HepG2 (cell line): ENCODE measurements around the gene COA4. TPM values are rescaled to one million over a fixed set of nuclear protein-coding genes. Genes with fewer than 3 reads are reported as not detected.

Source experiments
- ATAC-seq: fragments of 200-7000 bp; cut with Tn5 transposase; 3 replicates; pipeline ENCODE4 v1.9.1; 2020; ENCODE audit warnings: mild to moderate bottlenecking, moderate library complexity
- BruUV-seq: library from RNA; stranded (reverse); fragments of 400-500 nt; replicated peaks from 2 replicates; lab custom pipeline; 2021; lab: Mats Ljungman, UMichigan
- CTCF ChIA-PET: fragments of 300-600 bp; formaldehyde crosslinking; extraction: SDS; loops from one replicate; lab custom pipeline; 2021; ENCODE audit warnings: low total read pairs, inconsistent platforms, low intra/inter-chr PET ratio; lab: Yijun Ruan, JAX
- POLR2A ChIA-PET: fragments of 350-600 bp; sonication (Branson Sonifier 250); formaldehyde crosslinking; loops from one replicate; lab custom pipeline; 2020; ENCODE audit warnings: antibody characterized with exemption, inconsistent platforms; lab: Yijun Ruan, JAX
- DNase-seq: peaks from one replicate; pipeline ENCODE4 v3.0.0-alpha.2; 2015; ENCODE audit warnings: low spot score
- FAIRE-seq: peaks from 3 replicates; lab custom pipeline; 2011; peaks lifted over from hg19 to GRCh38; lab: Jason Lieb, UNC
- H2AFZ ChIP-seq: one replicate; pipeline ENCODE4 v1.6.1; 2011; ENCODE audit warnings: low read length, inconsistent platforms
- H3K27ac ChIP-seq: fragments of 300-600 bp; 3 replicates; pipeline ENCODE4 v1.8.0; 2011; ENCODE audit warnings: mixed run types, mild to moderate bottlenecking, mixed read lengths, low read length, inconsistent platforms; ENCODE audit not compliant: insufficient read depth; ENCODE audit errors: extremely low read length
- H3K27me3 ChIP-seq, 2 experiments: fragments of 200-600 bp in 1 of 2; 2 replicates in 1 of 2; 3 replicates in 1 of 2; pipeline versions ENCODE4 v1.6.0 to v1.8.0; 2011; ENCODE audit warnings: low read length in 2 of 2, mild to moderate bottlenecking in 2 of 2, moderate library complexity in 2 of 2, inconsistent platforms in 1 of 2; ENCODE audit not compliant: insufficient read depth in 2 of 2, control insufficient read depth in 1 of 2
- H3K36me3 ChIP-seq, 2 experiments: fragments of 200-600 bp in 1 of 2; replicated peaks in 1 of 2; 2 replicates in 1 of 2; 3 replicates in 1 of 2; pipeline versions ENCODE4 v1.5.1 to v1.8.0; 2011; ENCODE audit warnings: low read length in 2 of 2, inconsistent platforms in 1 of 2; ENCODE audit not compliant: insufficient read depth in 2 of 2, control insufficient read depth in 1 of 2
- H3K4me1 ChIP-seq: 2 replicates; pipeline ENCODE4 v1.5.1; 2012; ENCODE audit warnings: low read length, inconsistent platforms; ENCODE audit not compliant: insufficient read depth
- H3K4me2 ChIP-seq: 2 replicates; pipeline ENCODE4 v1.6.0; 2011; ENCODE audit warnings: low read depth, low read length, inconsistent platforms
- H3K4me3 ChIP-seq, 3 experiments: fragments of 200-600 bp in 1 of 3; sonication (generic), shearing (Covaris generic) in 1 of 3; replicated peaks in 1 of 3; 2 replicates each; pipeline ENCODE4 v1.5.1; 2011 to 2016; ENCODE audit warnings: low read length in 3 of 3, inconsistent platforms in 2 of 3, low read depth in 2 of 3, mild to moderate bottlenecking in 2 of 3, control low read depth in 1 of 3, mixed read lengths in 1 of 3; ENCODE audit not compliant: insufficient read depth in 1 of 3
- H3K79me2 ChIP-seq: one replicate; pipeline ENCODE4 v1.6.1; 2011; ENCODE audit warnings: low read length, inconsistent platforms; ENCODE audit not compliant: insufficient read depth
- H3K9ac ChIP-seq: 2 replicates; pipeline ENCODE4 v1.6.0; 2011; ENCODE audit warnings: mild to moderate bottlenecking, low read depth, low read length, inconsistent platforms; ENCODE audit not compliant: insufficient read depth
- H3K9me3 ChIP-seq: 2 replicates; pipeline ENCODE4 v1.5.1; 2012; ENCODE audit warnings: mild to moderate bottlenecking, low read length
- H4K20me1 ChIP-seq: 2 replicates; pipeline ENCODE4 v1.6.0; 2011; ENCODE audit warnings: inconsistent platforms, mild to moderate bottlenecking, low read length, moderate library complexity; ENCODE audit not compliant: insufficient read depth
- ATRX ChIP-seq: sonication (generic); formaldehyde crosslinking; IDR thresholded peaks from 2 replicates; pipeline ENCODE4 v1.4.0; 2020; ENCODE audit warnings: missing genetic modification reagents, borderline replicate concordance
- BCL6 ChIP-seq: IDR thresholded peaks from 2 replicates; pipeline ENCODE4 v1.6.1; 2016; ENCODE audit warnings: missing genetic modification reagents, missing compliant biosample characterization
- CHD4 ChIP-seq: fragments of 200-600 bp; sonication (generic); IDR thresholded peaks from 2 replicates; pipeline ENCODE4 v1.7.0; 2017; ENCODE audit warnings: mild to moderate bottlenecking, low read length, borderline replicate concordance
- GATAD2A ChIP-seq: IDR thresholded peaks from 2 replicates; pipeline ENCODE4 v1.6.1; 2016
- HDAC1 ChIP-seq: sonication (generic); formaldehyde crosslinking; IDR thresholded peaks from 2 replicates; pipeline ENCODE4 v1.5.1; 2020; ENCODE audit warnings: mild to moderate bottlenecking, missing genetic modification reagents
- HNRNPH1 ChIP-seq: fragments of 200-400 bp; formaldehyde crosslinking; optimal IDR thresholded peaks from 2 replicates; pipeline ENCODE3; 2017; ENCODE audit warnings: mild to moderate bottlenecking, low read depth, low read length
- HOXA7 ChIP-seq: sonication (generic); formaldehyde crosslinking; IDR thresholded peaks from 2 replicates; pipeline ENCODE4 v1.8.1; 2022; ENCODE audit warnings: mild to moderate bottlenecking, missing genetic modification reagents, moderate library complexity
- PAF1 ChIP-seq: IDR thresholded peaks from 2 replicates; pipeline ENCODE4 v1.6.1; 2016; ENCODE audit warnings: missing genetic modification reagents, missing compliant biosample characterization
- POLR2G ChIP-seq: fragments of 200-400 bp; formaldehyde crosslinking; IDR thresholded peaks from 2 replicates; pipeline ENCODE4 v1.6.1; 2018; ENCODE audit warnings: mild to moderate bottlenecking, low read depth, low read length, moderate library complexity
- RXRB ChIP-seq: IDR thresholded peaks from 2 replicates; pipeline ENCODE4 v1.6.1; 2016; ENCODE audit warnings: borderline replicate concordance, missing genetic modification reagents, missing compliant biosample characterization
- SIN3B ChIP-seq: fragments of 150-350 bp; IDR thresholded peaks from 2 replicates; pipeline ENCODE4 v1.6.1; 2014; ENCODE audit warnings: low read length
- ZNF777 ChIP-seq: sonication (generic); formaldehyde crosslinking; IDR thresholded peaks from 2 replicates; pipeline ENCODE4 v1.4.0; 2020; ENCODE audit warnings: missing genetic modification reagents
- WGBS: methylation state at CpG from one replicate; pipeline ENCODE4 v1.1.6; 2017; ENCODE audit warnings: low lambda C conversion rate; 5-methylcytosine and 5-hydroxymethylcytosine counted together
- in situ Hi-C: cut with HindIII; loops from 2 replicates; pipeline ENCODE4 v1.10.0; 2017; ENCODE audit warnings: low pct_unique_long_range_greater_than_20kb; ENCODE audit not compliant: extremely low pct_ligation_motif_present
- intact Hi-C: fragments of 100-400 bp; cut with micrococcal nuclease; formaldehyde crosslinking; loops from one replicate; pipeline ENCODE4 v1.10.0; 2022; ENCODE audit not compliant: unreplicated experiment
- polyA plus RNA-seq, 8 experiments: library from polyadenylated mRNA; depleted of rRNA in 3 of 8; stranded (reverse) in 7 of 8; unstranded in 1 of 8; fragments of >200 nt; fragmentation: Illumina TruSeq in 4 of 8; extraction: Trizol in 4 of 8; gene quantifications; 2 replicates each; pipeline versions ENCODE4 v1.2.1 to v1.2.3, GENCODE V29; 2011 to 2016; ENCODE audit warnings: low read depth in 4 of 8, missing spikeins in 1 of 8, mixed read lengths in 1 of 8; ENCODE audit not compliant: insufficient read depth in 1 of 8
- total RNA-seq, 5 experiments: library from RNA; depleted of rRNA; stranded (reverse); fragments of >200 nt; fragmentation: Illumina TruSeq; extraction: Trizol; gene quantifications; 2 replicates each; pipeline ENCODE4 v1.2.3, GENCODE V29; 2016; ENCODE audit warnings: low read depth in 1 of 5
- TF ChIP-seq, protein P1 (sequence below): sonication (generic); formaldehyde crosslinking; IDR thresholded peaks from 2 replicates; pipeline ENCODE4 v1.8.0; 2022; ENCODE audit warnings: missing genetic modification reagents, mild to moderate bottlenecking, inconsistent platforms, borderline replicate concordance
- TF ChIP-seq, protein P2 (sequence below): sonication (generic); formaldehyde crosslinking; IDR thresholded peaks from 2 replicates; pipeline ENCODE4 v1.4.0; 2020; ENCODE audit warnings: missing genetic modification reagents, borderline replicate concordance
- TF ChIP-seq, protein P3 (sequence below): IDR thresholded peaks from 2 replicates; pipeline ENCODE4 v1.6.1; 2018; ENCODE audit warnings: missing genetic modification reagents

The COA4 gene
- total and polyA plus RNA-seq, 2 of the 13 experiments (the other 11 are each of a cell fraction or from before 2014, with no cell fraction given): 107 to 109 TPM

DNA sequence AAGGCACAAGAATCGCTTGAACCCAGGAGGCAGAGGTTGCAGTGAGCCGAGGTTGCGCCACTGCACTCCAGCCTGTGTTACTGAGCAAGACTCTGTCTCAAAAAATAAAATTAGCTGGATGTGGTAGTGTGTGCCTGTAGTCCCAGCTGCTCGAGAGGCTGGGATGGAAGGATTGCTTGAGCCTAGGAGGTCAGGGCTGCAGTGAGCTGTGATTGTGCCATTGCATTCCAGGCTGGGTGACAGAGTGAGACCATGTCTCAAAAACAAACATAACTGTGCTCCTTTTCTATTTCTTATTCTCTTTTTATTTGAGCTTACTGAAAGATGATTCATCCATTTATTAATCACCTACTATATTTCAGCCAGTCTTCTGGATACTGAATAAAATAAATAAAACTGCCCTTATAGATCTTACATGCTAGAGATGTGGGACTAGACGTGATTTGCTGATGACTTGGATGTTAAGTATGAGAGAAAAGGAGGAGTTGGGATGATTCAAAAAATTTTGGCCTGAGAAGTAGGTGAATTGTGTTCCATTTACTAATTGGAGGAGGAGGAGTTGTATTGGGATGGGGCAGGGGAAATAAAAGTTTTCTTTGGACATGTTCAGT lies 18.2 kb upstream of the COA4 start:
- Histone ChIP-seq H3K9me3 (no peaks in the 10 kb centered on the region), H3K27ac (no peak overlapping the region), H3K79me2 (no peaks in the 10 kb centered on the region), H3K4me1 (no peaks in the 10 kb centered on the region), H3K4me2 (no peak overlapping the region), H2AFZ (no peak overlapping the region), H3K27me3 (no peaks in the 10 kb centered on the region), H3K36me3 (peaks cover 6 to 18% of the 10 kb centered on the region in 2 experiments; a peak in 3 of 5 replicates), H3K9ac (no peak overlapping the region), H3K4me3 (no peak overlapping the region), H4K20me1 (no peaks in the 10 kb centered on the region)
- ChIA-PET POLR2A (no interaction called here), CTCF (no interaction called here)
- intact Hi-C loops: no loop called here
- ATAC-seq (no peak), FAIRE-seq (no peak), DNase-seq (no peak)
- WGBS: 93% methylated on average over 5 of the region's 5 CpGs
- no TSS peak for BruUV-seq
- in situ Hi-C loops: no loop called here
- TF ChIP-seq RXRB (CRISPR knock-in tag) (no peak), HDAC1 (CRISPR knock-in tag) (no peak), POLR2G (no peak), PAF1 (CRISPR knock-in tag) (no peak), CHD4 (no peak), ATRX (no peak), SIN3B (no peak), ZNF777 (CRISPR knock-in tag) (no peak), BCL6 (CRISPR knock-in tag) (no peak), HOXA7 (CRISPR knock-in tag) (no peak), GATAD2A (no peak), HNRNPH1 (no peak)
- TF ChIP-seq, protein P1, sequence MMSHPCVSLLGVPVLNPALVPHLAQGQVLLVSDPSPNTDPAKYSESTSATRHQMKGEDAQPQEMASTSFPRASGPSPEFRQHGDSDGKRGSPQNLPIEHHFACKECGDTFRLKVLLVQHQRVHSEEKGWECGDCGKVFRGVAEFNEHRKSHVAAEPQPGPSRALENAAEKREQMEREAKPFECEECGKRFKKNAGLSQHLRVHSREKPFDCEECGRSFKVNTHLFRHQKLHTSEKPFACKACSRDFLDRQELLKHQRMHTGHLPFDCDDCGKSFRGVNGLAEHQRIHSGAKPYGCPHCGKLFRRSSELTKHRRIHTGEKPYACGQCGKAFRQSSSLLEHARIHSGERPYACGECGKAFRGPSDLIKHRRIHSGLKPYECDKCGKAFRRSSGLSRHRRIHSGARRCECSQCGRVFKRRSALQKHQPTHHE (CRISPR knock-in tag): no peak
- TF ChIP-seq, protein P2, sequence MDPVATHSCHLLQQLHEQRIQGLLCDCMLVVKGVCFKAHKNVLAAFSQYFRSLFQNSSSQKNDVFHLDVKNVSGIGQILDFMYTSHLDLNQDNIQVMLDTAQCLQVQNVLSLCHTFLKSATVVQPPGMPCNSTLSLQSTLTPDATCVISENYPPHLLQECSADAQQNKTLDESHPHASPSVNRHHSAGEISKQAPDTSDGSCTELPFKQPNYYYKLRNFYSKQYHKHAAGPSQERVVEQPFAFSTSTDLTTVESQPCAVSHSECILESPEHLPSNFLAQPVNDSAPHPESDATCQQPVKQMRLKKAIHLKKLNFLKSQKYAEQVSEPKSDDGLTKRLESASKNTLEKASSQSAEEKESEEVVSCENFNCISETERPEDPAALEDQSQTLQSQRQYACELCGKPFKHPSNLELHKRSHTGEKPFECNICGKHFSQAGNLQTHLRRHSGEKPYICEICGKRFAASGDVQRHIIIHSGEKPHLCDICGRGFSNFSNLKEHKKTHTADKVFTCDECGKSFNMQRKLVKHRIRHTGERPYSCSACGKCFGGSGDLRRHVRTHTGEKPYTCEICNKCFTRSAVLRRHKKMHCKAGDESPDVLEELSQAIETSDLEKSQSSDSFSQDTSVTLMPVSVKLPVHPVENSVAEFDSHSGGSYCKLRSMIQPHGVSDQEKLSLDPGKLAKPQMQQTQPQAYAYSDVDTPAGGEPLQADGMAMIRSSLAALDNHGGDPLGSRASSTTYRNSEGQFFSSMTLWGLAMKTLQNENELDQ (CRISPR knock-in tag): no peak
- TF ChIP-seq, protein P3, sequence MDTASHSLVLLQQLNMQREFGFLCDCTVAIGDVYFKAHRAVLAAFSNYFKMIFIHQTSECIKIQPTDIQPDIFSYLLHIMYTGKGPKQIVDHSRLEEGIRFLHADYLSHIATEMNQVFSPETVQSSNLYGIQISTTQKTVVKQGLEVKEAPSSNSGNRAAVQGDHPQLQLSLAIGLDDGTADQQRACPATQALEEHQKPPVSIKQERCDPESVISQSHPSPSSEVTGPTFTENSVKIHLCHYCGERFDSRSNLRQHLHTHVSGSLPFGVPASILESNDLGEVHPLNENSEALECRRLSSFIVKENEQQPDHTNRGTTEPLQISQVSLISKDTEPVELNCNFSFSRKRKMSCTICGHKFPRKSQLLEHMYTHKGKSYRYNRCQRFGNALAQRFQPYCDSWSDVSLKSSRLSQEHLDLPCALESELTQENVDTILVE (CRISPR knock-in tag): no peak
